Measurements from ENCODE around the gene BRME1. TPM values are rescaled to one million over a fixed set of nuclear protein-coding genes. Genes with fewer than 3 reads are reported as not detected.

BRME1 gene
- total and polyA plus RNA-seq, 2 of the 13 experiments (the other 11 are each of a cell fraction or from before 2014, with no cell fraction given) = 0.74 to 1.5 TPM

DNA sequence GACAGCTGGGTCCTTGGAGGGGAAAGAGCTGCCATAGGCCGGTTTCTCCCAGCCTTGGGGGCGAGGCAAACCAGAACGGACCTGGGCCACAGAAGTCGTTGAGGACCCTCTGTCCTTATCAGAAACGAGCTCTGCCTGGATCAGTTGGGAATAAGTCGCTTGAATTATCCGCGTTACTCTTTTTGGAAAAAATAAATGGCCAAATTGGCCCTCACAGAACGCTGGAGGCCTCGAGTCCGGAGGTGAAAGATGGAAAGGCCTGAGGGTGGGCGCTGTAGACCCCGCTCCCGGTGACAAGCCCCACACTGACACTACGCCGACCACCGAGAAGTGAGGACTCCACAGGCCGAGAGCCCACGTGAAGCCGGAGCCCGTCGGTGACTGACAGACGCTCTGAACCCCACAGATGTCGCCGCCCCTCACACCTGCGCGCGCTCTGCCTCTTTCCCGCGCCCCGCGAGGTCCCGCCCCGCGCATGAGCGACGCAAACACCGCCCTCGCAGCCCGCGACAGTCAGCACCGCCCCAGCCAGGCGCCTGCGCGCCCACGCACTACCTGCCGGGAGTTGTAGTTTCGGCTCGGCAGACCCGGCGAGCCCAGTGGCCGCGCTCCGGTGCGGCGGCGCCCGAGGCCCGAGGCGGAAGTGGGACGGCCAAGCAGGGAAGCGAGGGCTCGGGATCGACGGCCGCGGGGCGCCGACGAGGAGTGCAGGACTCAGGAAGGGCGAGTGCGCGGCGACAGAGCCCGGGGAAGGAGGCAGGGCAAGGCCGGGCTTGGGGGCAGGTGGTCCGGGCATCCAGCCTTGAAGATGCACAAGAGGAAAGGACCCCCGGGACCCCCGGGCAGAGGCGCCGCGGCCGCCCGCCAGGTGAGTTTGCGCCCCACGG, at the start of gene BRME1, which contains the start of gene CC2D1A (continued):
- TF ChIP-seq, protein P1, sequence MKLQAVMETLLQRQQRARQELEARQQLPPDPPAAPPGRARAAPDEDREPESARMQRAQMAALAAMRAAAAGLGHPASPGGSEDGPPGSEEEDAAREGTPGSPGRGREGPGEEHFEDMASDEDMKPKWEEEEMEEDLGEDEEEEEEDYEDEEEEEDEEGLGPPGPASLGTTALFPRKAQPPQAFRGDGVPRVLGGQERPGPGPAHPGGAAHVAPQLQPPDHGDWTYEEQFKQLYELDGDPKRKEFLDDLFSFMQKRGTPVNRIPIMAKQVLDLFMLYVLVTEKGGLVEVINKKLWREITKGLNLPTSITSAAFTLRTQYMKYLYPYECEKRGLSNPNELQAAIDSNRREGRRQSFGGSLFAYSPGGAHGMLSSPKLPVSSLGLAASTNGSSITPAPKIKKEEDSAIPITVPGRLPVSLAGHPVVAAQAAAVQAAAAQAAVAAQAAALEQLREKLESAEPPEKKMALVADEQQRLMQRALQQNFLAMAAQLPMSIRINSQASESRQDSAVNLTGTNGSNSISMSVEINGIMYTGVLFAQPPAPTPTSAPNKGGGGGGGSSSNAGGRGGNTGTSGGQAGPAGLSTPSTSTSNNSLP (IDR thresholded peaks at IDR 0.05; ENCODE audit: low read depth, low read length) = no peak
- 0 out of 2 replicates have a peak, but pooled peaks have one; percentile 13 for TF ChIP-seq MTF2 (CRISPR knock-in tag; IDR thresholded peaks at IDR 0.05; ENCODE audit: borderline replicate concordance)
- TF ChIP-seq ZNF292 (CRISPR knock-in tag; IDR thresholded peaks at IDR 0.05; ENCODE audit: borderline replicate concordance, low read depth) = no peak
- TF ChIP-seq MXI1 (IDR thresholded peaks at IDR 0.05; ENCODE audit: borderline replicate concordance, low read depth, low read length) = peak; percentile 64; the same call in 1 of the 3 replicates
- no peak for TF ChIP-seq SMAD3 (CRISPR knock-in tag; IDR thresholded peaks at IDR 0.05)
- TF ChIP-seq, protein P2, sequence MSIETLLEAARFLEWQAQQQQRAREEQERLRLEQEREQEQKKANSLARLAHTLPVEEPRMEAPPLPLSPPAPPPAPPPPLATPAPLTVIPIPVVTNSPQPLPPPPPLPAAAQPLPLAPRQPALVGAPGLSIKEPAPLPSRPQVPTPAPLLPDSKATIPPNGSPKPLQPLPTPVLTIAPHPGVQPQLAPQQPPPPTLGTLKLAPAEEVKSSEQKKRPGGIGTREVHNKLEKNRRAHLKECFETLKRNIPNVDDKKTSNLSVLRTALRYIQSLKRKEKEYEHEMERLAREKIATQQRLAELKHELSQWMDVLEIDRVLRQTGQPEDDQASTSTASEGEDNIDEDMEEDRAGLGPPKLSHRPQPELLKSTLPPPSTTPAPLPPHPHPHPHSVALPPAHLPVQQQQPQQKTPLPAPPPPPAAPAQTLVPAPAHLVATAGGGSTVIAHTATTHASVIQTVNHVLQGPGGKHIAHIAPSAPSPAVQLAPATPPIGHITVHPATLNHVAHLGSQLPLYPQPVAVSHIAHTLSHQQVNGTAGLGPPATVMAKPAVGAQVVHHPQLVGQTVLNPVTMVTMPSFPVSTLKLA (IDR thresholded peaks at IDR 0.05) = no peak
- TF ChIP-seq, protein P3, sequence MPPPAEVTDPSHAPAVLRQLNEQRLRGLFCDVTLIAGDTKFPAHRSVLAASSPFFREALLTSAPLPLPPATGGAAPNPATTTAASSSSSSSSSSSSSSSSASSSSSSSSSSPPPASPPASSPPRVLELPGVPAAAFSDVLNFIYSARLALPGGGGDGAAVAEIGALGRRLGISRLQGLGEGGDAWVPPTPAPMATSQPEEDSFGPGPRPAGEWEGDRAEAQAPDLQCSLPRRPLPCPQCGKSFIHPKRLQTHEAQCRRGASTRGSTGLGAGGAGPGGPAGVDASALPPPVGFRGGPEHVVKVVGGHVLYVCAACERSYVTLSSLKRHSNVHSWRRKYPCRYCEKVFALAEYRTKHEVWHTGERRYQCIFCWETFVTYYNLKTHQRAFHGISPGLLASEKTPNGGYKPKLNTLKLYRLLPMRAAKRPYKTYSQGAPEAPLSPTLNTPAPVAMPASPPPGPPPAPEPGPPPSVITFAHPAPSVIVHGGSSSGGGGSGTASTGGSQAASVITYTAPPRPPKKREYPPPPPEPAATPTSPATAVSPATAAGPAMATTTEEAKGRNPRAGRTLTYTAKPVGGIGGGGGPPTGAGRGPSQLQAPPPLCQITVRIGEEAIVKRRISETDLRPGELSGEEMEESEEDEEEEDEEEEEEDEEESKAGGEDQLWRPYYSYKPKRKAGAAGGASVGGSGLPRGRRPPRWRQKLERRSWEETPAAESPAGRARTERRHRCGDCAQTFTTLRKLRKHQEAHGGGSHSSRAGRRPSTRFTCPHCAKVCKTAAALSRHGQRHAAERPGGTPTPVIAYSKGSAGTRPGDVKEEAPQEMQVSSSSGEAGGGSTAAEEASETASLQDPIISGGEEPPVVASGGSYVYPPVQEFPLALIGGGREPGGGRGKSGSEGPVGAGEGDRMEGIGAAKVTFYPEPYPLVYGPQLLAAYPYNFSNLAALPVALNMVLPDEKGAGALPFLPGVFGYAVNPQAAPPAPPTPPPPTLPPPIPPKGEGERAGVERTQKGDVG (CRISPR knock-in tag; IDR thresholded peaks at IDR 0.05; ENCODE audit: borderline replicate concordance) = peak; percentile 80
- no peak for TF ChIP-seq KDM4B (CRISPR knock-in tag; IDR thresholded peaks at IDR 0.05)
- TF ChIP-seq, protein P4, sequence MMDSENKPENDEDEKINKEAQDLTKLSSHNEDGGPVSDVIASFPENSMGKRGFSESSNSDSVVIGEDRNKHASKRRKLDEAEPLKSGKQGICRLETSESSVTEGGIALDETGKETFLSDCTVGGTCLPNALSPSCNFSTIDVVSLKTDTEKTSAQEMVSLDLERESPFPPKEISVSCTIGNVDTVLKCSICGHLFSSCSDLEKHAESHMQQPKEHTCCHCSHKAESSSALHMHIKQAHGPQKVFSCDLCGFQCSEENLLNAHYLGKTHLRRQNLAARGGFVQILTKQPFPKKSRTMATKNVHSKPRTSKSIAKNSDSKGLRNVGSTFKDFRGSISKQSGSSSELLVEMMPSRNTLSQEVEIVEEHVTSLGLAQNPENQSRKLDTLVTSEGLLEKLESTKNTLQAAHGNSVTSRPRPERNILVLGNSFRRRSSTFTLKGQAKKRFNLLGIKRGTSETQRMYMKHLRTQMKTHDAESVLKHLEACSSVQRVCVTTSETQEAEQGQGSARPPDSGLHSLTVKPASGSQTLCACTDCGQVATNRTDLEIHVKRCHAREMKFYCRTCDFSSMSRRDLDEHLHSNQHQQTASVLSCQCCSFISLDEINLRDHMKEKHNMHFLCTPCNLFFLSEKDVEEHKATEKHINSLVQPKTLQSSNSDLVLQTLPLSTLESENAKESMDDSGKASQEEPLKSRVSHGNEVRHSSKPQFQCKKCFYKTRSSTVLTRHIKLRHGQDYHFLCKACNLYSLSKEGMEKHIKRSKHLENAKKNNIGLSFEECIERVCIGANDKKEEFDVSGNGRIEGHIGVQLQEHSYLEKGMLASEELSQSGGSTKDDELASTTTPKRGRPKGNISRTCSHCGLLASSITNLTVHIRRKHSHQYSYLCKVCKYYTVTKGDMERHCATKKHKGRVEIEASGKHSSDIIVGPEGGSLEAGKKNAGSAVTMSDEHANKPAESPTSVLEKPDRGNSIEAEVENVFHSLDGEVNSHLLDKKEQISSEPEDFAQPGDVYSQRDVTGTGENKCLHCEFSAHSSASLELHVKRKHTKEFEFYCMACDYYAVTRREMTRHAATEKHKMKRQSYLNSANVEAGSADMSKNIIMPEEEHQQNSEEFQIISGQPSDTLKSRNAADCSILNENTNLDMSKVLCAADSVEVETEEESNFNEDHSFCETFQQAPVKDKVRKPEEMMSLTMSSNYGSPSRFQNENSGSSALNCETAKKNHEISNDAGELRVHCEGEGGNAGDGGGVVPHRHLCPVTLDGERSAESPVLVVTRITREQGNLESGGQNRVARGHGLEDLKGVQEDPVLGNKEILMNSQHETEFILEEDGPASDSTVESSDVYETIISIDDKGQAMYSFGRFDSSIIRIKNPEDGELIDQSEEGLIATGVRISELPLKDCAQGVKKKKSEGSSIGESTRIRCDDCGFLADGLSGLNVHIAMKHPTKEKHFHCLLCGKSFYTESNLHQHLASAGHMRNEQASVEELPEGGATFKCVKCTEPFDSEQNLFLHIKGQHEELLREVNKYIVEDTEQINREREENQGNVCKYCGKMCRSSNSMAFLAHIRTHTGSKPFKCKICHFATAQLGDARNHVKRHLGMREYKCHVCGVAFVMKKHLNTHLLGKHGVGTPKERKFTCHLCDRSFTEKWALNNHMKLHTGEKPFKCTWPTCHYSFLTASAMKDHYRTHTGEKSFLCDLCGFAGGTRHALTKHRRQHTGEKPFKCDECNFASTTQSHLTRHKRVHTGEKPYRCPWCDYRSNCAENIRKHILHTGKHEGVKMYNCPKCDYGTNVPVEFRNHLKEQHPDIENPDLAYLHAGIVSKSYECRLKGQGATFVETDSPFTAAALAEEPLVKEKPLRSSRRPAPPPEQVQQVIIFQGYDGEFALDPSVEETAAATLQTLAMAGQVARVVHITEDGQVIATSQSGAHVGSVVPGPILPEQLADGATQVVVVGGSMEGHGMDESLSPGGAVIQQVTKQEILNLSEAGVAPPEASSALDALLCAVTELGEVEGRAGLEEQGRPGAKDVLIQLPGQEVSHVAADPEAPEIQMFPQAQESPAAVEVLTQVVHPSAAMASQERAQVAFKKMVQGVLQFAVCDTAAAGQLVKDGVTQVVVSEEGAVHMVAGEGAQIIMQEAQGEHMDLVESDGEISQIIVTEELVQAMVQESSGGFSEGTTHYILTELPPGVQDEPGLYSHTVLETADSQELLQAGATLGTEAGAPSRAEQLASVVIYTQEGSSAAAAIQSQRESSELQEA (CRISPR knock-in tag; IDR thresholded peaks at IDR 0.05; ENCODE audit: not compliant biosample characterization) = no peak
- TF ChIP-seq SP1 (IDR thresholded peaks at IDR 0.05) = no peak
- peak; percentile 90 for TF ChIP-seq SP1 (CRISPR knock-in tag; IDR thresholded peaks at IDR 0.05)
- TF ChIP-seq RNF2 (conservative IDR thresholded peaks at IDR 0.05; ENCODE audit: low read depth) = peak; percentile 85
- no peak for TF ChIP-seq ZNF703 (CRISPR knock-in tag; IDR thresholded peaks at IDR 0.05; ENCODE audit: borderline replicate concordance)
- peak; percentile 58; the same call in 1 of the 2 replicates for TF ChIP-seq IRF2 (CRISPR knock-in tag; IDR thresholded peaks at IDR 0.05)
